Activated effector memory CD4-positive, alpha-beta T cell treated with anti-CD3 and anti-CD28 coated beads, Interleukin-2, amount 50 U/mL, for 16 hours (primary cell): ENCODE results near the gene RBM4.
A peak's percentile ranks its signal among the peaks of the same experiment; 100 is the strongest.

Experiments used
- DNase-seq: peaks from one replicate; pipeline ENCODE4 v3.0.0-alpha.2; 2020

Gene RBM4

DNA sequence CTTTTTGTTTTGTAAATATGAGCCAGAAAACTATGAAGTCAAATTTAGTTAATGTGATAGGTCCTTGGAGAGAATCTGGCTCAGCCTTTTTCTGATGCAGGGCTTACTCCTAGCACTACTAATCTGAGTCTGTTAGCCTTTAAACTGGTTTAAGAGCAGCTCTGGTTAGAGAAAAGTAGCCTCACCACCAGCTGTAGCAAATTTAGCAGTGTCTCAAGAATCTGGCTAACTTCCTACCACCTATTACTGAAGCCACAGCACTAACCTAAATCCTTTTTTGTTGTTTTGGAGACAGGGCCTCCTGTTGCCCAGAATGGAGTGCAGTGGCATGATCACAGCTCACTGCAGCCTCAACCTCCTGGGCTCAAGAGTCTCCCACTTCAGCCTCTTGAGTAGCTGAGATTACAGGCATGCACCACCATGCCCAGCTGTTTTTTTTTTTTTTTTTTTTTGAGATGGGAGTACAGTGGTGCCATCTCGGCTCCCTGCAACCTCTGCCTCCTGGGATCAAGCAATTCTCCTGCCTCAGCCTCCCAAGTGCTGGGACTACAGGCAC, 25.3 kb downstream of the RBM4 start:
- DNase-seq, result no peak

DNA sequence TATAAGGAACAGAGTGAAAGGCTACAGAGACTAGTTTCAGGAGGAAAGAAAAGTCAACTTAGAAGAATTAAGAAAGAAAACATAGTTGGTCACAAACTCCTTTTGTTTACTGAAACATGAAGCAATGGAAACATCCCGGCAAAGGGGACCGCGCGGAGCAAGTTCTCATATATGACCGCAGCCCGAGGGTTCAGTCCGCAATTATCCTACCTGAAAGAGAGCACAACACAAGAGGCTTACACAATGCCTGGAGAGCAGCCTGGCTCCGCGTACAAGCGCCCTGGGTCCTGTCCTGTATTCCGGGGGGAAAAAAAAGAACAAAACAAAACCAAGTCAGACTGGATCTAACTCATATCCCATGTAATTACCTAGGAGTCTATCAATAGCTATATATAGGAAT, 26.9 kb downstream of the RBM4 start:
- no peak for DNase-seq

DNA sequence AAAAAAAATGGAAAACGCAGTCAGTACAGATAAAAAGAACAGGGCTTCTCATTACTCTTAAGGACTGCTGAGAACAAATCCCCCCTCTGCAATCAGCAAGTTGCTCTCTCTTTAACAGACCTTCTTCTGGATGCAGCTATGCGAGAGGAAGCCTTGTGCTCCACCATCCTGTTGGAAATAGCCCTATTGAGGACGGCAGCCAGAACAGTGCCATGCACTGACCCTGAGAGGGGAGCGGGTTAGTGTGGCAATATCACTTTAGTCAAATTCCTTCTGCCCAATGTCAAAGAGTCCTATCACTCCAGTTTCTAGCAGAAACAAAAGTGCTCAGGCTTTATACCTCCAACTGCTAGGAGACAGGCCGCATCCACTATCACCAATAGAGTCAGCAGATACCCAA, 32.3 kb downstream of the RBM4 start:
- DNase-seq, result peak; percentile 8

DNA sequence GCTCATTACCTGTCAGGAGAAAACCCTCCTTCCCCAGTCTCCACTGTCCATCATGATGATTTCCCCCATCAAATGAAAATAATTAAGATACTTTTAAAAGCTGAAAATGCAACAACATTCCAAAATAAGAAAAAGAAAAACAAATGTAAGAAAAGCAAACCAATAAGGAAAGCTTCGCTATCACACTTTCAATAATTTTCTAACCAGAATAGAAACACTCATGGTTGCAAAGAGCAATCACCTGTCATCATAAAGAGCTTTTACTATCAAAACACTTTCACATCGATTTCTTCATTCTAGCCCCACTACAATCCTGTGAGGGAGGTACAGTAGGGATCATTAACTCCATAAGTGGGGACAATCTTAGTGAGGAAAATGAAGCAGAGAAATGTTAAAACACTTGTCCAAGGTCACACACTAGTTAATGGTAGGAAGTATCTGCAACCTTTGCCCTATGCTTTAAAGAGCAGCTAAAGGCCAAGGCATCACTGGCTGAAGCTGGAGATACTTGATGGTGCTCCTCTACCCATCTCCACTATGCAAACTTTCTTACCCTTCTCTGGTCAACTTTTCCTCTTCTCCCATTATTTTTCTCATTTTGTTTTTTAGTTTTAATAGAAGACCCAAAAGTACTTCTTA, 36.6 kb downstream of the RBM4 start:
- DNase-seq, result no peak

DNA sequence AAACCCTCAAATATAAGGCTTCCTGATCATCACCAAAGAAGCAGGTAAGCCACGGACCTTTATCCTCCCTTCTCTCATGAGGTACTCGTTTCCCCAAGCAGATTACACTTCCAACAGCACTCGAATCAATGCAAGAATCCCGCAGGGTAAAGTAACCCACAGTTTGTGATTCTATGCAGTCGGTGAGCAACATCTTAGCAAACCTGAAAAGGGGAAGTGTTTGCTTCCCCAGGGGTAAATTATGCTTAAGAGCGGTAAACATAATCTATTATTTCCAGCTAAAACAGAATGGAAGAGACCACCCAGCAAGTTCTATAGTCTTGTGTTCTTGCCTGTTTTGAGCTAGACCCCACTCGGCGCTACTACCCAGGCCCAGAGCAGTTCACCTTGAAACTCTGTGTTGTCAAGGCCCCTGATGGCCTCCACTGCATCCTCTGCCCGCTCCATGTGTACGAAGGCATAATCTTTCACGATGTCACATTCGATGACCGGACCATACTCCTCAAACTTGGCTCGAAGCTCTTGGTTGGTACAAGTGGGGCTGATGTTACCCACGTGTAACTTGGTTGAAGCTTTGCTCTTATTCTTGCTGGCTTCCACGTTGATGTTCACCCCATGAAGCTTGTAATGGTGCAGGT, 37.9 kb downstream of the RBM4 start:
- peak; percentile 47 for DNase-seq

DNA sequence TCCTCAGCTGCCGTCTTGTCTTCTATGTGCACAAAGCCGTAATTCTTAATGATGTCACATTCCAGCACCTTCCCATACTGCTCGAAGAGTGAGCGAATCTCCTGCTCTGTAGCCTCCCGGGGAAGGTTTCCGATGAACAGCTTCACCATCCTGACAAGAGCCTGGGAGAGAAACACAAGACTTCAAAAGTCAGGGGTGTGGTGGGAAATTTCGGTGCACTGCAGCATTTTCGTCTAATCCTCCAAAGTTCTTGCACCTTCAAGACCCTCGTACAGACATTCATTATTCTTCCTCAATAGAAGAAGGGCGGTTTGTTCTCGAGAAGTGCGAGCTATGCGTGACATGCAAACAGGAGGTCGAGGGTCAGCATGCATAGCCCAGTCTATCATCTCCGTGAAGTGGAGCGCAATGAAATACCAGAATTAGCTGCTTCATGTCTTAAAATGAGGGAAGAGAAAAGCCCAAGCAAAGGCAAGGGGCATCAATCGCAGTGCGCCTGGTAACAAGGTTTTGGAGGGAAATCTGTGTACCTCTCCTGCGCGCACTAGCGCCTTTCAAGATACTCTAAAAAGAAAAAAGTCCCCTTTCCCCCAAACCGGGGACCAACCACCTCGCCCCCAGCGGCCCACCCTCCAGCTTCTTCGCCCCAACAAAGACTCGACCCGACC, 38.6 kb downstream of the RBM4 start:
- DNase-seq, result peak; percentile 57

DNA sequence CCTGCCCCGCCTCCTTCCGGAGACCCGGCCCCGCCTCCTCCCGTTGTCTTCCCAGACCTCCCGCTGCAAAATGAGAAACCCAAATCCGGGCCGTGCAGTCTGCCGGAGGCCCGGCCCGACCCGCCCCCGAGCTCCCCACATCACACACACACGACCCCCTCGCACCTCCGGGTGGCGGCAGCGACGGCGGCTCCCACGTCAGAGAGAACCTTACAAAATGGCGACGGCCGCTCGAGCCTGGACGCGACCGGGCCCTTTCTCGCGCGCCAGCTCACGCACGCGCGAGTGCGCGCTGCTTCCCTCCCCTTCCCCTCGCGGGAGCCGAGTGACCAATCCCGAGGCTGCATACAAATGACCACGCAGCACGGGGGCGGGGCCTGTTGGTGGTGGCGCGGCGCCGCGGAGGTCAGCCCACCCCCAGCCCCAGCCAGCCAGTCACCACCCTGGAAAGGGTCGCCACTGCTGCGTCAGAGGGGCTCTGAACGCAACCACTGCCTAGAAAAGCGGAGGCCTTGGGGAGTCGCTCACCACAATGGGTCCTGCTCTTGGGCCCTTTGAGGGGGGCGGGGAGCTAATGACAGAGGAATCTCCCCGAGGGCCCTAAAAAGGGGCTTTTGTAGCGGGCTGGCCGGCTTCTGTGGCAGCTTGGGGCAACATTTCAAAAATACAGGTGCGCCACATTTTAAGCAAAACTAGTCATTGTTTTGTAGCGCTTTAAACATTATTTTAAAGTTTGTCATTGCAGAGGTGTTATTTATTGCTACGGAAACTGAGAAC, 39.3 kb downstream of the RBM4 start, which contains the start of gene RBM4B:
RBM4B (minus strand) TSS at position 289 of the 777 bp plus-strand sequence. CDS start 808 bp downstream, outside the sequence.
- DNase-seq, result peak; percentile 98

DNA sequence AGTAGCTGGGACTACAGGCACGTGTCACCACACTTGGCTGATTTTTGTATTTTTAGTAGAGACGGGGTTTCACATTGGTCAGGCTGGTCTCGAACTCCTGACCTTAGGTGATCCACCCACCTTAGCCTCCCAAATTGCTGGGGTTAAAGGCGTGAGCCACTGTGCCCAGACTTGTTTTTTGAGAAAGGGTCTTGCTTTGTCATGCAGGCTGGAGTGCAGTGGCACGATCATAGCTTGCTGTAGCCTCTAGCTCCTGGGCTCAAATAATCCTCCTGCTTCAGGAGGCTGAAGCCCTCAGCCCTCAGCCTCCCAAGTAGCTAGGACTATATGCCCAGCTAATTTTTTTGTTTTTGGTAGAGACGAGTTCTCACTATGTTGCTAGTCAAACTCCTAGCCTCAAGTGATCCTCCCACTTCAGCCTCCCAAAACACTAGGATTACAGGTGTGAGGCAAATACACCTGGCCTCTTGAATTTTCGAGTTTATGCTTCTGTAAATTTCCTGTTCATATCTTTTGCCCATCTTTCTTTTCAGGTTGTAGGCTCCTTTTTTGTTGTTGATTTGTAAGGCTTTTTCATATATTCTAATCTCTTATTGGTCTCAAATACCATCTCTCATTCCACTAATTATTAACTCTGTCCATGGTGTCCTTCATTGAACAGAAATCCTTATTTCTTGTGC, 42.6 kb downstream of the RBM4 start:
- peak; percentile 21 for DNase-seq

DNA sequence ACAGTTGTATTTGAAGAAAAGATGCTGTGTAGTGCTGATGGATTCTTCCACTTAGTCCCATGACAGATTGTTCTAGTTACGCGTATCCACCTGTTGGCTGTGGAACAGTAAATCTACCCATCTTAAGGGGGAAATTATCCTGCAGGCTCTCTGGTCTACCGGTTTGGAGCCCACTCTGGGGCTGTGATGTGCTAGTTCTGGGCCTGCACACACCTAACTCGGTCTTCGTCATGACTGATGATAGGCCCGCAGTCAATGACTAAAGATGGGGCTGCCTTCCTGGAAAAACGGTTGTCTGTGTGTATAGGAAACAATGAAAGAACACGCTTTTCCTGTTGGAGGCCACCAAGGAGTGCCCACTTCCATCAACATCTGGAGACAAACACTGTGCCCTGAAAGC, 45.4 kb downstream of the RBM4 start:
- peak; percentile 12 for DNase-seq

DNA sequence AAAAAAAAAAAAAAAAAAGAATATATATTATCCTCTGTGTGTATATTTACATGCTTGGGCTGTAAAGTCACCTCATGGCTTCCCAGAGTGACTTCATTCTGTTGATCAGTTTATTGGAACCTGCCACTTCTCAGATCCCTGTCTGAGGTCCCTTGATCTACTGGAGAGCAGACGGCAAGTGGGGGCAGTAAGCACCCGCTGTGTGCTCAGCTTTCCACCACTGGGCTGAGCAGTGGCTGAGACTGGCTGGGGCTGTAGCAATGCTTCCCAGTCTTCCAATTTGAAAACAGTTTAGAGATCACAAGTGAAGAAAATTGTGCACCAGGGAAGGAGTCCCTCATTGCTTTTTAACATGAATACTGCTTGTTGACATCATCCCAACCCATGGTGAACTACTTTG, 46.1 kb downstream of the RBM4 start:
- peak; percentile 17 for DNase-seq

DNA sequence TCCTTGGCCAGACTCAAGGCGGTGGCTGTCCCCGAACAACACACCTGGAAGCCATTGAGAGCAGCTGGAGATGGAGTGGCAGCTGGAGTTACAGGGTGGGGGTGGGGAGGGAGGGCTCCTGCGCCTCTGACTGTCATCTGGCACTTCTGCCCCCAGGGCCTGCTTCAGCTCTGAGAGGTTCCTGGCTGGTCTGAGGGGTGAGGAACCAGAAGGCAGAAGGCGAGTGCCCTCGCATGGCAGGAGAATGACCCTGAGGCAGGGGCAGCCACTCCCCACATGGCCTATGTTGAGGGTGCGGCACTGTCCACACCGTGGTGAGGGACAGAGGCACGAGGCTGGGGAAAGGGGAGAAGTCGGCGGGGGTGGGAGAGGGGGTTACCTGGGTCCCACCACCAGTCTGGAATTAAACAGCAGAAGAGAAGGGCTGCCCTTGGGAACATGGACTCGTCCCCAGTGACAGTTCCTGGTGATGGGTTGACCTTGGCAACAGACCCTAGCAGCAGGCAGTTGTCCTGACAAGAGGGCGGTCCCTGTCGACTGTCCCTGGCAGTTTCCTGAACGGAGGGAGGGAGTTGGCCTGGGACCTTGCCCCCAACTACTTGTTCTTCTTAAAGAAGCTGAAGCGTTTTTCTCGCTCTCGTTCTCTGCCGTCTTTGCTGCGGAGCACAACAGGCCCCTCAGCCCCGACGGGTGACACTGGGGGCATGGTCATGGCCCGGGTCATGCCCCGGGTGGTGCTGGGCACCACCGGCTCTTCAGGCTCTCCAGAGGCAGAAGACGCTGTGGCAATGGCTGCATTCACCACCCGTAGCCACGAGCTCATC, 47.0 kb downstream of the RBM4 start:
- peak; percentile 38 for DNase-seq

DNA sequence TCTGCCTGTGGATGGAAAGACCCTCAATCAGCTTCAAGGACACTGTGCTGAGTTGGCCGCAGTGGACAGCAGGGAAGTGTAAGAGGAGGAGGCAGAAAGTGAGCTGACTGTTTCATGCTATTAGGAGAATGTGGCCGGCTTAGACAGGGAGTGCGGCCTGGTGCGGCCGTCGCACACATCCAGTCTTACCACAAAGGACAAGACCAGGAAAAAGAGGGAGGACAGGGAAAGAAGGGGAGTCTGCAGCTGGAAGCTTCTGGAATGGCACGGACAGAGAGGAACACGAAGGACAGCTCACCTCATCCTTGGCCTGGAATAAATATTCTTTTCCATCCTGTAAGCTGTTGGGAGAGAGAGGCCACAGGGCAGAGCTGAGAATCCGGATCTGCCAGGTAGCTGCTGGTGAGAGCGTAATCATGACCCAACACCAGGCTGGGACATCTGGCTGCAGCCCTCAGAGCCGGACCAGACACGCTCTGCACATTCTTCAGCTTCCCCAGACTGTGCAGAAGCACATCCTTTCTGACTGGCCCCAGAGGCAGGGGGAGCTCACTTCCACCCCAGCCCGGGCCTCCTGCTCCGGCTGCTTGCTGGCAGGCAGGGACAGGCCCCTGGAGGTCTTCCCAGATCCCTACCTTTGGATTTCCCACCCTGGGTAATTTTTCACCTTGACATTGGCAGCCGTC, 47.7 kb downstream of the RBM4 start:
- DNase-seq, result peak; percentile 37

DNA sequence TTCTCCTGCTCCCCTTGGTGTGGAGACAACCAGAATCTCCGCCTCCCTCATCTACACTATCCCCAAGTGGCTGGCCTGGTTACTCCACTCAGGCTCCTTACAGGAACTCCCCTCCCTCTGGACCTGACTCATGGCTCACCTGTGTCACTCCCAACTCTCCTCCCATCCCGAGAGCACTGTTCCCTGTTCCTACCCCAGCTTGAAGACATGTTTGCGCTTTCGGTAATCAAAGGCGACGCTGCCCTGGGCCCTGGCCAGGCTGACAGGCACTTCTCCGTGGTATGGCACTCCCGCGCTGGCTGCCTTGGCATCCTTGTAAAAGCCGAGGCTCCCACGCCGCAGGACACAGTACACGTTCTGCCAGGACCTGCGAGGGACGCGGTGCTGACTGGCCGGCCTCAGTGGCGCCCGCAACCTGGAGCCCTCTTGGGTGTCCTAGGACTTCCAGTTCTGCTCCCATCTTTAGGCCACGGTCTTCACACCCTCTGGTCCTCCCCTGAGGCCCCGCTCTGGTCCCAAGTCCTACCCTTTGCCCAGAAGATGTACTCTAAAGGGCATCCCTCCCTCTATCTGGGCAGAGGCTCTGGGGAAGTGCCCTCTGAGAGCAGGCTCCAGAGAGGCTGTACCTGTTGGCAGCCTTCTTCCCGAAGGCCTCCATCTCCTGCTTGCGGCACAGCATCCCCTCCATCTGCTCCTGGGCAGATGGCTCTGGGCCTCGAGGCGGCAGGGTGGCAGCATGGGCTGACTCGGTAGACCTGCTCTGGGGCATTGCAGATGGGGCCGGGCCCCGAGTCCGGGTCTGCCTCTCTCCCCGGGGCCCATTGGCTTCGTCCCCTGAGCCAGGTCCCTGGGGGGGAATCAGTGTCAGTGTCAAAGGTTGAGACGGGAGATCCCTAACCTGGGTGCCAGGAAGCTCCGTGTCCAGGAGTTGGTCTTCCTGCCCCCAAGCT, 48.6 kb downstream of the RBM4 start:
- peak; percentile 58 for DNase-seq

DNA sequence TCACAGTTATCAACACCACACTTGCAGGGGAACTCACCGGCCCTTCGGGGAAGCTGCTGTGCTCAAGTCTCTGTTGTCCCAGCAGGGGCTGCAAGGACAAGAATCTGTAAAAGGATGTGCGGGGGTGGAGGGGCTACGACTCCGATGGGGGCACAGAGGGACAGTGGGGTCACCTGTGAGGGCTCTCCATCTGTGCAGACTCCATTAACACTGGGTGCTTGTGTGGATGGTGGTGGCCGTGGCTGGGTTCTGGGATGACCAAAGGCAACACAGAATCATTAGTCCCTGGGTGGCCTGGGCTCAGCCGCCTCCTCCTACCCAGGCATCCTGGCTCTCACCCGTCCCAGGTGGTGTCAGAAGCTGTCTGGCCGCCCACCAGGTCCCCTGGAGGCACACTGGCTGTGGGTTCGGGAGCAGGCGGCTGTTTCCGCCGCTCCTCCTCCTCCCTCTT, 49.4 kb downstream of the RBM4 start:
- no peak for DNase-seq

DNA sequence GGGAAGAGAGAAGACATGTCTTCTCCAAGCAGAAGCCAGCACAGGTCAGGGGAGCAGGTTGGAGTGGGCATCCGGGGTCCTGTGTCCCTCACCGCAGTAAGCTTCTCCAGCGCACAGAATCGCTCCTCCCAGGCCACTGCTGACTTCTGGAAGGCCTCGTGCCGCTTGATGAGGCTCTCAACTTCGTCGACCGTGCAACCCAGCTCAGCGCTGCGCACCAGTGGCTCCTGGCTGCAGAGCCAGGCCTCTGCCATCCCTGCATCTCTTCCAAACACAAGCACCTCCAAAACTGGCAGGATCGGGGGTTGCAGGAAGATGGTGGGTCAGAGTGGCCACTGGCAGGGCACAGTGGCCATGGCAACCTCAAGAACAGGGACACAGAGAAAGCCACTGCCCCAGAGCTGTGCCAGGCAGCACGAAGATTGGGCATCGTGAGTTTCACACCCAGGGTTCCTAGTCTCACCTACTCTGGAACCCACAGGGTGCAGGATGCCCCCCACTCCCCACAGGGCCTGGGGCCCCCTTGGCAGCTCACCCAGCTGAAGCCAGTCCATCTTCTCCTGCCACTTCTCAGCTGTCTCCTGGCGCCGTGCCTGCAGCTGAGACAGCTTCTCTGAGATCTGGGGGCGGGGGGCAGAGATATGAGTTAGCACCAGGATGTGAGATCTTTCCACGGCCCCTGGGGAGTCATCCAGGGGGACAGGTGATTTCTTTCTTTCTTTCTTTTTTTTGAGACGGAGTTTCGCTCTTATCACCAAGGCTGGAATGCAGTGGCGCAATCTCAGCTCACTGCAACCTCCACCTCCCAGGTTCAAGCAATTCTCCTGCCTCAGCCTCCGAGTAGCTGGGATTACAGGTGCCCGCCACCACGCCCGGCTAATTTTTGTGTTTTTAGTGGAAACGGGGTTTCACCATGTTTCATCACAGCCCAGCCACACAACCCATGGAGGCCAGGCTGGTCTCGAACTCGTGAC, 50.3 kb downstream of the RBM4 start:
- DNase-seq, result no peak

DNA sequence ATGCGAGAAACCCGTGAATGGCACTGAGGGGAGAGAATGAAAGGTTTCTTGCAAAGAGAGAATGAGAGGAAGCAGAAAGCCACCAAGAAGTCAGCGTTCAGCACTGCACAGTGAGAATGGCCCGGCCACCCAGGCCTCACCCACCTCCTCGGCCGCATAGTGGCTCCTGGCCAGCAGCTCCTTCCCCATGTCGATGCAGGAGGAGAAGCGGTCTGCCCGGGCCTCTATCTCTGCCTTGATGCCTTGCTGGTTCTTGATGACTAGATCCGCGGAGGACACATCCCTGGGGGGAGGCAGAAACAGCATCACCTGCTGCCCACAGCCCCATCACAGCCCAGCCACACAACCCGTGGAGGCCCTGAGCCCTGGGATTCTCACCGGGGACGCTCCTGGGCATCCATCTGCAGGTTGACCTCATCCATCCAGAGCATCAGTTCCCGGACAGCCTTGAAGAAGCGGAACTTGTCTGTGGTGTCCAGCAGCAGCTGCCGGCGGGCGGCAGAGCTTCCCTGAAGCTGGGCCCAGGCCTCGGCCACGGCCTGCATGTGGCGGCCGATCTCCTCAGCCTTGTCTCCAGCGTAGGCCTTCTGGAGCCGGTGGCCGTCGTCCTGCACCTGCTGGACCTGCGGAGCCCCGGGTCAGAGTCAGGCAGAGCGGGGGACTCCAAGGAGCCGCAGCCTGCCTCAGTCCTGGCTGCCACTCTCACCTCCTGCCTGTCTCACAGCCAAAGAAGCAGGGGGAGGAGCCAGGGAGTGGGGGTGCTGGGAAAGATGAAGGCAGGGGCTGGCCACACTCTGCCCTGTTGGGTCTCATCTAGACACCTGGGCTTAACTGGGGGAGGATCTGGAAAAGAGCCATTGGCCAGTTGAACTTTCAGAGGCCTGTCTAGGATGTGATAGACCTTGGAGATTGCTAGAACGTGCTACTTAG, 51.4 kb downstream of the RBM4 start:
- DNase-seq, result no peak

DNA sequence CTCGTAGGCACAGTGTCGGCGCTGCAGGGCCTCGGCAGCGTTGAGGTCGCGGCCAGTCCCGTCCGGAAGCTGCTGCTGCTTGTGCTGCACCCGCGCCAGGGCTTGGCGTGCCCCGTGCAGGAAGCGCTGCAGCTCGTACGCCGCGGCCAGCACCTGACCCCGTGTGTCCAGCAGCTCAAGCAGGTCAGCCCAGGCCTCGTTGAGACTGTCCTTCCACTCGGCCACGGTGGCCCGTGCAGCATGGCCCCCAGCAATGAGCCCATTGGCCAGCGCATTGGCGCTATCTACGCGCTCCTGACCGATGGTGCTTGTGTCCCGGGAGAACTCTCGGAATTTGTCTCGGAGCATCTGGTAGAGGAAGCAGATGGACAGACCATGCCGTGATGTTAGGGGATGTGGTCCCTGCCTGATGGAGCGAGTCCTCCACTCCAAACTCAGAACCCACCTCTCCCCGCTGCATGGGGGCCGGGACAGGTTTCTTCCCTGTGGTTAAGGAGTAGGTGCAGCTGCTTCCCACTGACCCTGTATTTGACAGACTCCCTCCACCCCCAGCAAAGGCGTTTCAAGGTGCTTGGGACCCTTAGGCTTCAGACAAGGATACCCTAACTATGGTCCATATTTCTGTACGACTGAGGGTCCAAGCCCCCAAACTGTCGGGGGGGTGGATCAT, 52.9 kb downstream of the RBM4 start:
- no peak for DNase-seq
